Gastroesophageal sphincter (tissue), 4 donors: ENCODE results near the gene SNX13. TPM values are rescaled to one million over a fixed set of nuclear protein-coding genes. Genes with fewer than 3 reads are reported as not detected.

Source experiments
- ATAC-seq: fragments of 150-250 bp; one replicate; pipeline ENCODE4 v1.9.1; 2016; ENCODE audit warnings: mild to moderate bottlenecking, moderate library complexity
- H3K27ac ChIP-seq, 4 donors: fragments of 200-600 bp; sonication (generic) in 3 of 4; 1 replicate in 3 of 4; 2 replicates in 1 of 4; pipeline ENCODE4 v1.5.1; 2016 to 2019
- H3K27me3 ChIP-seq: fragments of 200-600 bp; sonication (generic); one replicate; pipeline ENCODE4 v1.5.1; 2019
- H3K36me3 ChIP-seq, 2 donors: fragments of 200-600 bp; sonication (generic); one replicate each; pipeline ENCODE4 v1.5.1; 2019; ENCODE audit warnings: control low read depth in 1 of 2
- H3K4me1 ChIP-seq, 3 donors: fragments of 200-600 bp; sonication (generic); 1 replicate in 2 of 3; 2 replicates in 1 of 3; pipeline ENCODE4 v1.5.1; 2016 to 2019; ENCODE audit warnings: control low read depth in 2 of 3
- H3K4me3 ChIP-seq, 2 donors: fragments of 200-600 bp; sonication (generic); one replicate each; pipeline ENCODE4 v1.5.1; 2019; ENCODE audit warnings: mild to moderate bottlenecking in 1 of 2, moderate library complexity in 1 of 2
- H3K9me3 ChIP-seq, 3 donors: fragments of 200-600 bp; sonication (generic); one replicate each; pipeline ENCODE4 v1.5.1; 2017 to 2019; ENCODE audit warnings: control low read depth in 2 of 3
- CTCF ChIP-seq, 4 experiments: fragments of 200-600 bp in 2 of 4; fragments of 450-650 bp in 2 of 4; sonication (generic) in 1 of 4; IDR thresholded peaks; one replicate each; pipeline ENCODE4 v1.5.1; 2017 to 2019; ENCODE audit warnings: antibody characterized with exemption in 4 of 4, mild to moderate bottlenecking in 2 of 4, moderate library complexity in 2 of 4
- EP300 ChIP-seq: sonication (generic); formaldehyde crosslinking; IDR thresholded peaks from one replicate; pipeline ENCODE4 v1.6.1; 2017; ENCODE audit warnings: antibody characterized with exemption, mild to moderate bottlenecking
- POLR2A ChIP-seq, 2 donors: fragments of 450-650 bp; IDR thresholded peaks; one replicate each; pipeline ENCODE4 v1.6.1; 2017; ENCODE audit warnings: antibody characterized with exemption in 2 of 2, mild to moderate bottlenecking in 2 of 2, moderate library complexity in 1 of 2
- POLR2AphosphoS5 ChIP-seq: sonication (generic); formaldehyde crosslinking; IDR thresholded peaks from one replicate; pipeline ENCODE4 v1.6.1; 2017; ENCODE audit warnings: antibody characterized with exemption
- WGBS, 2 donors: methylation state at CpG; one replicate each; pipeline ENCODE4 v1.1.5; 2018; ENCODE audit warnings: low coverage in 1 of 2; 5-methylcytosine and 5-hydroxymethylcytosine counted together
- total RNA-seq, 4 donors: library from RNA; depleted of rRNA; stranded (reverse); fragments of >200 nt; gene quantifications; one replicate each; pipeline ENCODE4 v1.1.0, GENCODE V29; 2016

Gene SNX13
- total RNA-seq, 4 donors from 2014 or later = 39.2 to 99.3 (median 57.0) TPM

GRCh38 chr7:17832242-17832641, 108.1 kb downstream of the SNX13 start:
- Histone ChIP-seq H3K4me1 (no peaks in the 10 kb centered on the region), H3K27me3 (no peaks in the 10 kb centered on the region), H3K9me3 (no peaks in the 10 kb centered on the region), H3K27ac (no peak overlapping the region), H3K36me3 (peaks cover 0 to 25% of the 10 kb centered on the region in 2 donors), H3K4me3 (no peak overlapping the region)
- TF ChIP-seq POLR2AphosphoS5 (no peak), CTCF (IDR thresholded peaks at IDR 0.05) (no peak), POLR2A (IDR thresholded peaks at IDR 0.05) (no peak), EP300 (no peak)
- no peak for ATAC-seq
- WGBS, 2 donors = 88 to 100% methylated on average over 1 of the region's 1 CpG

DNA sequence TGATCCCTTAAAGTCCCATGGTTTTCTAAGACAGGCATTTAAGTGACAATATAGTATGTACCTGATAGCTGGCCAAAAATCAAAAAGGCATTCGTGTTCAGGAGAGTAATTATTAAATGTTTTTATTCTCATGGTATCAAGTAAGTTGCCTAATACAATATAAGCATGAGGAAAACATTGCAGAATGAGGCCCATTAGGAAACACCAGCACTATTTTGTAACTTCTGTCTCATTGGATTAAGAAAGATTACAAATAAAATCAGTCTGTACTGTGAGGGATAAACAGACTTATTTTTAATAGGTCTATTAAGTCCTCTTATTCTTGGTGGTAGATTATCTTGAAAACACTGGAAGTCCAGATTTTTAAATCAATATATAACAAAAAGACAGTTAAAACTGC, 110.1 kb downstream of the SNX13 start:
- Histone ChIP-seq H3K27me3 (no peaks in the 10 kb centered on the region), H3K4me1 (no peaks in the 10 kb centered on the region), H3K9me3 (no peaks in the 10 kb centered on the region), H3K4me3 (no peak overlapping the region), H3K36me3 (peaks cover 0 to 25% of the 10 kb centered on the region in 2 donors), H3K27ac (no peak overlapping the region)
- ATAC-seq = peak; percentile 41
- TF ChIP-seq POLR2AphosphoS5 (peak; percentile 8), CTCF (IDR thresholded peaks at IDR 0.05) (no peak)
- WGBS, 2 donors = 74 to 80% methylated on average over 1 of the region's 1 CpG

GRCh38 chr7:17829001-17829400, 111.3 kb downstream of the SNX13 start:
- Histone ChIP-seq H3K4me1 (no peaks in the 10 kb centered on the region), H3K9me3 (no peaks in the 10 kb centered on the region), H3K27ac (no peak overlapping the region), H3K36me3 (peaks cover 0 to 33% of the 10 kb centered on the region in 2 donors), H3K4me3 (no peak overlapping the region), H3K27me3 (no peaks in the 10 kb centered on the region)
- TF ChIP-seq EP300 (no peak), CTCF (IDR thresholded peaks at IDR 0.05) (no peak), POLR2A (IDR thresholded peaks at IDR 0.05) (no peak), POLR2AphosphoS5 (no peak)
- no peak for ATAC-seq
- WGBS, 2 donors = 91 to 100% methylated on average over 3 of the region's 3 CpGs

- no peak for ATAC-seq
These were observed 117.6 kb downstream of the SNX13 start for GRCh38 chr7:17822547-17823173.

More at GRCh38 chr7:17822547-17823173, 117.6 kb downstream of the SNX13 start:
- Histone ChIP-seq H3K27me3 (no peaks in the 10 kb centered on the region), H3K4me3 (no peak overlapping the region), H3K36me3 (peaks cover 0 to 45% of the 10 kb centered on the region in 2 donors), H3K27ac (no peak overlapping the region), H3K9me3 (no peaks in the 10 kb centered on the region), H3K4me1 (no peaks in the 10 kb centered on the region)
- 61 to 94% methylated on average over 2 to 3 of the region's 3 CpGs for WGBS, 2 donors
- TF ChIP-seq POLR2A (IDR thresholded peaks at IDR 0.05) (no peak), POLR2AphosphoS5 (no peak), EP300 (no peak), CTCF (IDR thresholded peaks at IDR 0.05) (no peak)
